ENCODE results near the gene GLUL. TPM values are rescaled to one million over a fixed set of nuclear protein-coding genes. Genes with fewer than 3 reads are reported as not detected.
A peak's percentile ranks its signal among the peaks of the same experiment; 100 is the strongest.

The GLUL gene
- total RNA-seq, 1 donor from 2014 or later, result 522 TPM

DNA sequence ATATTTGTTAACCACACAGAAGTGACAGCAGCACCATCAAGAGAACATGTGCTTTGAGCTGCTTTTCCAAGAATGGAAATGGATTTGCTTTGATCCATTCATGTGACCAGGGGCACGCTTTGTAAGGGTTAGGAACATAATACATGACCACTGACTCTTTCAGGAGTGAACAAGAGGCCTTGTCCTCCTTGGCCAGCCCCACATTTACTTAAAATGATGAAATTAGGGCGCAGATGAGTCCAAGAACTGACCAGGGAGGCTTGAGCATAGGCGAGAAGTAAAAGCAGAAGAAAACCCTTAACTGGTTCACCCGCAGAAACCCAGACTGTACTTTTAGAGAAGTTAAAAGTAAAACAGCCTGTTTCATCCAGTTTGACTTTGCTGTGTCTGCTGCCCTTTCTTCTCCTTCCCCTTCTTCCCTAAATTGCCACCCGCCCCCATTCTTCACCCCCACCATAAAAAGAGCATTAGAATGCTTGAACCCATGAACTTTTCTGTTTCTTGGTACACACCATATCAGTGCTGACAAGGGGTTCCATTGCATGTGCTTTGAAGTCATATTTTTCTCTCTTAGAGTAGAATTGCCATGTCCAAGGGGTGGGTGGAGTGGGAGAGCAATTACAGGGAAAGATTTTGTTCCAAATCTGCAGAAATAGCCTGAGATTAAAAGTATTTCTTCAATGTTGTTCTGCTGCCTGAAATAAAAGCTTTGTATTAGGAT lies 2.6 kb upstream of the GLUL start:
- Mint-ChIP-seq H3K36me3 (ENCODE audit: low read depth) (peaks cover 9% of the 10 kb centered on the region), H3K4me3 (peak overlapping the region; percentile 62), H3K9me3 (no peaks in the 10 kb centered on the region), H3K4me1 (peaks cover 46% of the 10 kb centered on the region), H3K27ac (ENCODE audit: unreplicated experiment) (peak overlapping the region; percentile 76), H3K27me3 (ENCODE audit: low read depth) (peaks cover 6% of the 10 kb centered on the region)
- DNase-seq (ENCODE audit: low read depth, low spot score), result no peak
- TF ChIP-seq, protein P1, sequence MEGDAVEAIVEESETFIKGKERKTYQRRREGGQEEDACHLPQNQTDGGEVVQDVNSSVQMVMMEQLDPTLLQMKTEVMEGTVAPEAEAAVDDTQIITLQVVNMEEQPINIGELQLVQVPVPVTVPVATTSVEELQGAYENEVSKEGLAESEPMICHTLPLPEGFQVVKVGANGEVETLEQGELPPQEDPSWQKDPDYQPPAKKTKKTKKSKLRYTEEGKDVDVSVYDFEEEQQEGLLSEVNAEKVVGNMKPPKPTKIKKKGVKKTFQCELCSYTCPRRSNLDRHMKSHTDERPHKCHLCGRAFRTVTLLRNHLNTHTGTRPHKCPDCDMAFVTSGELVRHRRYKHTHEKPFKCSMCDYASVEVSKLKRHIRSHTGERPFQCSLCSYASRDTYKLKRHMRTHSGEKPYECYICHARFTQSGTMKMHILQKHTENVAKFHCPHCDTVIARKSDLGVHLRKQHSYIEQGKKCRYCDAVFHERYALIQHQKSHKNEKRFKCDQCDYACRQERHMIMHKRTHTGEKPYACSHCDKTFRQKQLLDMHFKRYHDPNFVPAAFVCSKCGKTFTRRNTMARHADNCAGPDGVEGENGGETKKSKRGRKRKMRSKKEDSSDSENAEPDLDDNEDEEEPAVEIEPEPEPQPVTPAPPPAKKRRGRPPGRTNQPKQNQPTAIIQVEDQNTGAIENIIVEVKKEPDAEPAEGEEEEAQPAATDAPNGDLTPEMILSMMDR (conservative IDR thresholded peaks at IDR 0.05), result no peak

DNA sequence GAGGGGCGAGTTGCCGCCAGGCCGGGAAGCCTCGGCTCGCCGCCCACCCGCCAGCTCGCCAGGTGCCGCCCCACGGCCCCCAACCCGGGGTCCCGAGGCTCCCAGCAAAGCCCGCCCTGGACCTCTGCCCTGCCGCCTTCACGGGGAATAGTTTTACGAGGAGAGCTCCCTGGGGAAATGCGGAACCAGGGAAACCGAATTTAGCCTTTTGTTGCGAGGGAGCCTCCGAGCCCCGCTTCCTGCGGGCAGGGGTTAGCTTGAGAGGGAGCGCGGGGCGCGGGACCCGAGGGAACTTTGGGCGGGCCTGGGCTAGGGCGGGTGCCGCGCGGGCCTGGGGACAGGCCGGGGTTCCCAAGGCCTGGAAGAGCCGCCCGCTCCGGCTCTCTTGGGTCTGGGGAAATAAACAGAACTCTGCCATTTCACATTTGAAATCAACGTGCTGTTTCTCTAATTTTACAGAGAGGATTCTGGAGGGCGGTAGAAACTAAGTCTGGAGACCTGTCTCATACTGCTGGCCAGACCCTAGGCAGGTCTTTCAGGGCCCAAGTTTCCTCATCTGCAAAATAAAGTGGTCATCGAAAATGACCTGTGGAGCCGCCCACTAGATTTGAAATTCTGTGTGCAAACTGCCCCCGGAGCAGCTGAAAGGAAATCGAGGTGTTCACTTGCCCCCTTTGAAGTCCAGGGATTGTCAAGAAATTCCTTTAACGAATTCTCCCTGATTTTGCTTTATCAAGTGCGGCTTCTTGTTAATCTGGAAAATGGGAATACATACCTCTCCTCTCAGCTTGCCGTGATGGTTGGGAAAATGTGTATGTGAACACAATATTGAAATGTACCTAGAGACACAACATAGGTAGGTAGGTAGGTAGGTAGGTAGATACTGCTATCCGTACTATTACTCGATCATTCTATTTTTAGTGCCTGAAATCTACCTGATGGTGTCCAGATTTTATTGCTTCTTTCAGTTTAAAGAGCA lies 749 bp upstream of the GLUL start:
- H3K9me3 Mint-ChIP-seq, result no peaks in the 10 kb centered on the region
- no peak for DNase-seq (ENCODE audit: low read depth, low spot score)
- peak overlapping the region; percentile 86 for H3K4me3 Mint-ChIP-seq
- peaks cover 65% of the 10 kb centered on the region for H3K4me1 Mint-ChIP-seq
- TF ChIP-seq, protein P1 (conservative IDR thresholded peaks at IDR 0.05), result no peak
- H3K27ac Mint-ChIP-seq (ENCODE audit: unreplicated experiment), result peak overlapping the region; percentile 59
- peaks cover 6% of the 10 kb centered on the region for H3K27me3 Mint-ChIP-seq (ENCODE audit: low read depth)
- H3K36me3 Mint-ChIP-seq (ENCODE audit: low read depth), result peaks cover 24% of the 10 kb centered on the region

DNA sequence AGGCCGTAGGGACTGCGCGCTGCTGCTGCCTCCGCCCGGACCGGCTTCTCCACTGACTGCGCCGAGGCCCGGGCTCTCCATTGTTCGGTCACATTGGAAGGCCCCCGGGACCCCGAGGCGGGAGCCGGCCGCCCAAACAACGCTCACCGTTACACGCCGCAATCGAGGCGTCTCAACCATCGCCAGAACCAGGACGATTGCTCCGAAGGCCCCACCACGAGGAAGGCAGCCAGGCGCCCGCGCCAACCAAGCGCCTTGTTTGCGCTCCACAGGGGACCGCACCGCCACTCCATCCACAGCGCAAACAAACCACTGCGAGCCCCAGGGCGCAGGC lies 595 bp downstream of the GLUL start:
- Mint-ChIP-seq H3K27me3 (ENCODE audit: low read depth) (peaks cover 2% of the 10 kb centered on the region), H3K4me3 (peak overlapping the region; percentile 99), H3K9me3 (no peaks in the 10 kb centered on the region), H3K36me3 (ENCODE audit: low read depth) (peaks cover 37% of the 10 kb centered on the region), H3K4me1 (peaks cover 68% of the 10 kb centered on the region), H3K27ac (ENCODE audit: unreplicated experiment) (peak overlapping the region; percentile 99)
- no peak for DNase-seq (ENCODE audit: low read depth, low spot score)
- TF ChIP-seq, protein P1 (conservative IDR thresholded peaks at IDR 0.05), result peak; percentile 35

DNA sequence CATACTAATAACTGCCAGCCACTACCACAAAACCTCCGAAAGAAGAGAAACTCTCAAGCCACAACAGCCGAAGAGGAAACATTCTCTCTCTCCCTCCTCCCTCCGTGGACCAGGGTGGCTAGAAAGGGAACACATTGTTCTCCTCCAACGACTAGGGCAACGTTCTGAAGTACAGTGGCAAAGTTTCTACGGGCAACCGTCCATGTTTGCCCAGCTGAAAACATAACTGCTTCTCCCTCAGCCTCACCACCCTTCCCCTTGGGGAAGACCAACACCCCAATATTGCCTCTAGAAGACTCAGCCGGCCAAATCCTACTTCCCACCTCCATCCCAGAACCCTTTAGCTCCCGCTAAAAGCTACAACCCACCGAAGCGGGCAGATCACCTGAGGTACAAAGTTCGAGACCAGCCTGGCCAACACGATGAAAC lies 2.0 kb downstream of the GLUL start:
- peaks cover 2% of the 10 kb centered on the region for H3K27me3 Mint-ChIP-seq (ENCODE audit: low read depth)
- peak overlapping the region; percentile 98 for H3K27ac Mint-ChIP-seq (ENCODE audit: unreplicated experiment)
- DNase-seq (ENCODE audit: low read depth, low spot score), result no peak
- H3K4me1 Mint-ChIP-seq, result peaks cover 69% of the 10 kb centered on the region
- H3K4me3 Mint-ChIP-seq, result peak overlapping the region; percentile 99
- peaks cover 49% of the 10 kb centered on the region for H3K36me3 Mint-ChIP-seq (ENCODE audit: low read depth)
- TF ChIP-seq, protein P1 (conservative IDR thresholded peaks at IDR 0.05), result no peak
- no peaks in the 10 kb centered on the region for H3K9me3 Mint-ChIP-seq

DNA sequence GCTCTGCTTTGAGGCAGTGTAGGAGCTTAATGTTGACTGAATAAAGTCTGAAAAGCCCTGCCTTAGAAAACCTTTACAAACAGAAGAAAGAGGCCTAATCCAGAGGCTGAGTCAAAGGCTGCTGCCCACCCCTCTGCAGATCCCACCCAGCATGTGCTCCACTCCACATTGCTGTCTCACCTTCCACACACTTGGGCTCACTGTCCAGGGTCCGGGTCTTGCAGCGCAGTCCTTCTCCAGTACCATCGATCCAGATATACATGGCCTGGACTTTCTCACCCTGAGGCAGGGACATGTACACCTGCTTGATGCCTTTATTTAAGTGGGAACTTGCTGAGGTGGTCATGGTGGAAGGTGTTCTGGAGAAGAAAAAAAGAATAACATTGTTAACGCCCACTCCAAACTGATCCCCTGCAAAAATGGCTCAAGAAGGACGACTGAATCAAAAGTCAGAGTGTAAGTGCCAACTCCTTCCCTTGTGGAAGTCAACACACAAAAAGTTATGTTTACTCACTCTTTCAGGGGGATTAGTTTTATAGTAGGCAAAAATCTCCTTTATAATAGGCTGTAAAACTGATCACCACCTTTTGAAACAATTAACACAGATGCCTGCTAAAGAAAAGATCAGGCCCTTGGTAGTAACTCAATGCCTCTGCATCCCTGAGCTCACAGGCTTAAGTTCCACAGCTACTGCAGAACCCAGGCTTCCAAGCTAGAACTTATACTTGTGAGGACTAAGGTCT lies 3.0 kb downstream of the GLUL start:
- DNase-seq (ENCODE audit: low read depth, low spot score), result no peak
- Mint-ChIP-seq H3K36me3 (ENCODE audit: low read depth) (peaks cover 58% of the 10 kb centered on the region), H3K4me3 (peak overlapping the region; percentile 99), H3K27me3 (ENCODE audit: low read depth) (peaks cover 2% of the 10 kb centered on the region), H3K4me1 (peaks cover 59% of the 10 kb centered on the region), H3K27ac (ENCODE audit: unreplicated experiment) (no peak overlapping the region), H3K9me3 (no peaks in the 10 kb centered on the region)
- TF ChIP-seq, protein P1 (conservative IDR thresholded peaks at IDR 0.05), result no peak
